SK-N-SH (cell line): Measurements from ENCODE around the gene GRK5. TPM values are rescaled to one million over a fixed set of nuclear protein-coding genes. Genes with fewer than 3 reads are reported as not detected.
A peak's percentile ranks its signal among the peaks of the same experiment; 100 is the strongest.

Source experiments
- CTCF ChIA-PET: fragments of 300-600, 350-600 bp; formaldehyde crosslinking; extraction: SDS; loops from one replicate; lab custom pipeline; 2021; lab: Yijun Ruan, JAX
- POLR2A ChIA-PET: fragments of 350-600 bp; sonication (Branson Sonifier 250); formaldehyde crosslinking; extraction: SDS; loops from one replicate; lab custom pipeline; 2020; ENCODE audit warnings: antibody characterized with exemption, inconsistent platforms; lab: Yijun Ruan, JAX
- DNase-seq: peaks from one replicate; pipeline ENCODE4 v3.0.0; 2012
- H2AFZ ChIP-seq: fragments of 200-600 bp; sonication (generic); 2 replicates; pipeline ENCODE4 v1.8.1; 2016; ENCODE audit warnings: antibody characterized with exemption, mild to moderate bottlenecking, low read depth
- H3F3A ChIP-seq: fragments of 200-600 bp; sonication (generic); replicated peaks from 2 replicates; pipeline ENCODE3; 2016; ENCODE audit warnings: antibody characterized with exemption, mild to moderate bottlenecking; ENCODE audit not compliant: insufficient read depth
- H3K27ac ChIP-seq, 2 experiments: fragments of 200-500 bp in 1 of 2; fragments of 200-600 bp in 1 of 2; sonication (Bioruptor generic) in 1 of 2; sonication (generic), shearing (Covaris generic) in 1 of 2; 2 replicates each; pipeline versions ENCODE4 v1.5.1 to v1.6.1; 2014 to 2016; ENCODE audit warnings: low read depth in 2 of 2, inconsistent platforms in 1 of 2, low read length in 1 of 2, mild to moderate bottlenecking in 1 of 2, mixed read lengths in 1 of 2
- H3K27me3 ChIP-seq: fragments of 200-600 bp; sonication (generic), shearing (Covaris generic); 2 replicates; pipeline ENCODE4 v1.6.1; 2016; ENCODE audit warnings: mixed run types; ENCODE audit not compliant: insufficient read depth
- H3K36me3 ChIP-seq, 2 experiments: fragments of 200-500 bp in 1 of 2; fragments of 200-600 bp in 1 of 2; sonication (Bioruptor generic) in 1 of 2; sonication (generic) in 1 of 2; replicated peaks in 1 of 2; 2 replicates each; pipeline versions ENCODE3 to v1.5.1; 2014 to 2016; ENCODE audit warnings: low read length in 1 of 2, mild to moderate bottlenecking in 1 of 2; ENCODE audit not compliant: insufficient read depth in 2 of 2, control insufficient read depth in 1 of 2
- H3K4me1 ChIP-seq, 2 experiments: fragments of 200-500 bp in 1 of 2; fragments of 200-600 bp in 1 of 2; sonication (Bioruptor generic) in 1 of 2; sonication (generic), shearing (Covaris generic) in 1 of 2; 2 replicates each; pipeline versions ENCODE4 v1.5.1 to v1.6.1; 2014 to 2016; ENCODE audit warnings: low read depth in 1 of 2, low read length in 1 of 2, mixed run types in 1 of 2; ENCODE audit not compliant: insufficient read depth in 2 of 2, control insufficient read depth in 1 of 2
- H3K4me2 ChIP-seq: fragments of 200-600 bp; sonication (generic), shearing (Covaris generic); 2 replicates; pipeline ENCODE4 v1.6.1; 2017; ENCODE audit warnings: mixed run types
- H3K4me3 ChIP-seq, 2 experiments: fragments of 200-500 bp in 1 of 2; fragments of 200-600 bp in 1 of 2; sonication (Bioruptor generic) in 1 of 2; sonication (generic), shearing (Covaris generic) in 1 of 2; 2 replicates each; pipeline versions ENCODE4 v1.5.1 to v1.8.1; 2014 to 2016; ENCODE audit warnings: low read depth in 2 of 2, inconsistent platforms in 1 of 2, low read length in 1 of 2, mild to moderate bottlenecking in 1 of 2, mixed read lengths in 1 of 2, moderate library complexity in 1 of 2
- H3K79me2 ChIP-seq: fragments of 200-600 bp; sonication (generic); 2 replicates; pipeline ENCODE4 v1.8.1; 2017; ENCODE audit warnings: mild to moderate bottlenecking; ENCODE audit not compliant: insufficient read depth
- H3K9ac ChIP-seq: fragments of 200-600 bp; sonication (generic); 2 replicates; pipeline ENCODE4 v1.6.1; 2017; ENCODE audit warnings: mixed run types
- H3K9me2 ChIP-seq: fragments of 200-600 bp; sonication (generic); 2 replicates; pipeline ENCODE4 v1.6.1; 2017; ENCODE audit warnings: mixed run types
- H3K9me3 ChIP-seq: fragments of 200-600 bp; sonication (generic); 2 replicates; pipeline ENCODE4 v1.6.1; 2017; ENCODE audit warnings: mixed run types, mild to moderate bottlenecking, moderate library complexity
- H4K20me1 ChIP-seq: fragments of 200-600 bp; sonication (generic); 2 replicates; pipeline ENCODE4 v1.6.1; 2017; ENCODE audit warnings: mild to moderate bottlenecking, mixed run types; ENCODE audit not compliant: insufficient read depth
- CHD2 ChIP-seq: fragments of 150-350 bp; IDR thresholded peaks from 2 replicates; pipeline ENCODE4 v1.6.1; 2018; ENCODE audit warnings: low read length; ENCODE audit not compliant: partially characterized antibody
- EP300 ChIP-seq, 2 experiments: IDR thresholded peaks; 2 replicates each; pipeline versions ENCODE4 v1.4.0 to v1.6.1; 2012; ENCODE audit warnings: borderline replicate concordance in 1 of 2, low read depth in 1 of 2, low read length in 1 of 2
- EZH2phosphoT487 ChIP-seq: fragments of 200-600 bp; sonication (generic); IDR thresholded peaks from 2 replicates; pipeline ENCODE4 v1.6.1; 2017; ENCODE audit warnings: low read depth, mixed run types, mild to moderate bottlenecking, antibody characterized with exemption, moderate library complexity, borderline replicate concordance
- FOXJ3 ChIP-seq: sonication (generic); formaldehyde crosslinking; IDR thresholded peaks from 2 replicates; pipeline ENCODE4 v1.5.1; 2020; ENCODE audit warnings: mild to moderate bottlenecking, missing genetic modification reagents
- IRF3 ChIP-seq: fragments of 150-350 bp; IDR thresholded peaks from 2 replicates; pipeline ENCODE4 v1.6.1; 2016; ENCODE audit warnings: mild to moderate bottlenecking, low read depth, low read length
- MEF2A ChIP-seq: IDR thresholded peaks from 2 replicates; pipeline ENCODE4 v1.4.0; 2012; ENCODE audit warnings: low read depth, borderline replicate concordance
- MXI1 ChIP-seq: IDR thresholded peaks from 2 replicates; pipeline ENCODE4 v1.6.1; 2012; ENCODE audit warnings: mild to moderate bottlenecking, low read depth, low read length, improper control_type of control experiment
- NFIC ChIP-seq: IDR thresholded peaks from 2 replicates; pipeline ENCODE4 v1.4.0; 2012; ENCODE audit warnings: borderline replicate concordance
- RAD21 ChIP-seq: IDR thresholded peaks from 2 replicates; pipeline ENCODE4 v1.6.1; 2012; ENCODE audit warnings: mild to moderate bottlenecking, low read length
- RCOR1 ChIP-seq: fragments of 150-350 bp; IDR thresholded peaks from 2 replicates; pipeline ENCODE4 v1.6.1; 2017; ENCODE audit warnings: antibody characterized with exemption, low read length
- RXRA ChIP-seq: IDR thresholded peaks from 2 replicates; pipeline ENCODE4 v1.4.0; 2012; ENCODE audit warnings: low read depth, mild to moderate bottlenecking, borderline replicate concordance
- SIN3A ChIP-seq: IDR thresholded peaks from 2 replicates; pipeline ENCODE4 v1.6.1; 2012; ENCODE audit warnings: low read depth, mild to moderate bottlenecking, low read length, moderate library complexity, borderline replicate concordance
- TAF1 ChIP-seq: IDR thresholded peaks from 2 replicates; pipeline ENCODE4 v1.6.1; 2012; ENCODE audit warnings: low read depth, mild to moderate bottlenecking, low read length, moderate library complexity, borderline replicate concordance
- TCF12 ChIP-seq: IDR thresholded peaks from 2 replicates; pipeline ENCODE4 v1.4.0; 2012
- WGBS: methylation state at CpG from one replicate; pipeline ENCODE4 v1.1.6; 2017; ENCODE audit warnings: low lambda C conversion rate; 5-methylcytosine and 5-hydroxymethylcytosine counted together
- polyA plus RNA-seq, 3 experiments: library from polyadenylated mRNA; depleted of rRNA; stranded (reverse); fragments of >200 nt; gene quantifications; 2 replicates each; pipeline ENCODE4 v1.2.3, GENCODE V29; 2012
- TF ChIP-seq, protein P1 (sequence below): fragments of 150-350 bp; IDR thresholded peaks from 2 replicates; pipeline ENCODE4 v1.6.1; 2017; ENCODE audit warnings: antibody characterized with exemption, low read length, low read depth, borderline replicate concordance
- TF ChIP-seq, protein P2 (sequence below): IDR thresholded peaks from 2 replicates; pipeline ENCODE4 v1.4.0; 2012; ENCODE audit warnings: low read depth, borderline replicate concordance
- TF ChIP-seq, protein P3 (sequence below): IDR thresholded peaks from 2 replicates; pipeline ENCODE4 v1.4.0; 2012; ENCODE audit warnings: low read depth

The GRK5 gene
- polyA plus RNA-seq, 1 of the 3 experiments (the other 2 are of a cell fraction), result 12.1 TPM

DNA sequence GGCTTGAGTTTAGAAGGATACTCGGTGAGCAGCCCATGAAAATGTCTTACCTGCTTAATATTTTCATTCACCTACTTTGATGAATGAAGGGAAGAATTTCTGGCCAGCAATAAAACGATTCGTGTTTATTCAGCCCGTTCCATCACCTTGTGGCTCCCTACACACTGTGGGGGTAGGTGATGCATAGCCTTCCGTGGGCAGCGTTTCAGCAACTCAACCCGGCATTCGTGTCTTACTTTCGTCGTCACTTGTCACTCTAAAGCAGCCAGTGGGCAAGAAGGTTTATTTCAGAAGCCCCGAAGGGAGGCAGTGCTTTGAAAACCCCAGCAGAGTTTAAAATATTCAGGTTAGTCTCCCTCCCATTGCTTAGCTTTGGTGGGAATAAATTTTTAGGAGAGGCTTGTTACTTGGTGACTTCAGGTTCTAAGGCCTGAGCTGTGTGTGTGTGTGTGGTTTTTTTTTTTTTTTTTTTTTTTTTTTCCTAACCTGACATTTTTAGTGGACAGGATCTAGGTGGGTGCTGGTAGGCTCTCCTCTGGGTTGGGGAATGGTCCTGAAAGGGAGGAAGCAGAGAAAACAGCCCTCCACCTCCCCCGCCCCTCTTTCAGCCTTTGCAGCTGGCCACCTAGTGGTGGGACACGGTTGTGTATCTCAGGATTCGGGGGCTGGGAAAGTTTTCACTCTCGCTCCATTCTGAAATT is 1.8 kb downstream of the GRK5 start (continued):
- TF ChIP-seq IRF3 (no peak), FOXJ3 (CRISPR knock-in tag) (no peak), EZH2phosphoT487 (no peak), MEF2A (no peak), NFIC (no peak)
- TF ChIP-seq, protein P1, sequence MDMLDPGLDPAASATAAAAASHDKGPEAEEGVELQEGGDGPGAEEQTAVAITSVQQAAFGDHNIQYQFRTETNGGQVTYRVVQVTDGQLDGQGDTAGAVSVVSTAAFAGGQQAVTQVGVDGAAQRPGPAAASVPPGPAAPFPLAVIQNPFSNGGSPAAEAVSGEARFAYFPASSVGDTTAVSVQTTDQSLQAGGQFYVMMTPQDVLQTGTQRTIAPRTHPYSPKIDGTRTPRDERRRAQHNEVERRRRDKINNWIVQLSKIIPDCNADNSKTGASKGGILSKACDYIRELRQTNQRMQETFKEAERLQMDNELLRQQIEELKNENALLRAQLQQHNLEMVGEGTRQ, result no peak
- TF ChIP-seq, protein P2, sequence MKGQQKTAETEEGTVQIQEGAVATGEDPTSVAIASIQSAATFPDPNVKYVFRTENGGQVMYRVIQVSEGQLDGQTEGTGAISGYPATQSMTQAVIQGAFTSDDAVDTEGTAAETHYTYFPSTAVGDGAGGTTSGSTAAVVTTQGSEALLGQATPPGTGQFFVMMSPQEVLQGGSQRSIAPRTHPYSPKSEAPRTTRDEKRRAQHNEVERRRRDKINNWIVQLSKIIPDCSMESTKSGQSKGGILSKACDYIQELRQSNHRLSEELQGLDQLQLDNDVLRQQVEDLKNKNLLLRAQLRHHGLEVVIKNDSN, result no peak
- TF ChIP-seq, protein P3, sequence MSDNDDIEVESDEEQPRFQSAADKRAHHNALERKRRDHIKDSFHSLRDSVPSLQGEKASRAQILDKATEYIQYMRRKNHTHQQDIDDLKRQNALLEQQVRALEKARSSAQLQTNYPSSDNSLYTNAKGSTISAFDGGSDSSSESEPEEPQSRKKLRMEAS, result no peak
- TF ChIP-seq, all 33 proteins: peak for 9

- POLR2A ChIA-PET, result interaction anchor here (0.7 to 1.1 kb wide), 3 partner anchors 13 to 78 kb away, joined by 3 to 4 read pairs (median 3); no protein-coding TSS in a partner anchor
- H3K4me1 ChIP-seq, result peaks cover 29 to 45% of the 10 kb centered on the region in 2 experiments
These were observed 2.5 kb downstream of the GRK5 start for GRCh38 chr10:119209736-119210355.

More at GRCh38 chr10:119209736-119210355, 2.5 kb downstream of the GRK5 start:
- WGBS, result 20% methylated on average over 9 of the region's 9 CpGs
- CTCF ChIA-PET, result interaction anchor here (0.7 to 15.4 kb wide), 36 partner anchors 8 to 542 kb away, joined by 3 to 505 read pairs (median 4); no protein-coding TSS in a partner anchor
- peaks cover 30% of the 10 kb centered on the region for H3F3A ChIP-seq
- peak overlapping the region; percentile 52 for H2AFZ ChIP-seq
- H3K36me3 ChIP-seq, result no peaks in the 10 kb centered on the region
- no peaks in the 10 kb centered on the region for H3K9me3 ChIP-seq
- peak overlapping the region; percentile 91 for H3K4me3 ChIP-seq
- no peaks in the 10 kb centered on the region for H4K20me1 ChIP-seq
- H3K27ac ChIP-seq, result peak overlapping the region; percentile 67 to 98
- no peaks in the 10 kb centered on the region for H3K9me2 ChIP-seq
- H3K4me2 ChIP-seq, result peak overlapping the region; percentile 97
- H3K9ac ChIP-seq, result peak overlapping the region; percentile 74; the same call in 1 of the 2 replicates
- no peak for DNase-seq
- no peaks in the 10 kb centered on the region for H3K27me3 ChIP-seq
- TF ChIP-seq MXI1 (peak; percentile 8; the same call in 1 of the 2 replicates), EP300 (IDR thresholded peaks at IDR 0.05; ENCODE audit: borderline replicate concordance in 1 of 2, low read depth in 1 of 2, low read length in 1 of 2) (no peak), RAD21 (peak; percentile 12), TAF1 (no peak), RCOR1 (no peak), CHD2 (no peak), RXRA (0 out of 2 replicates have a peak, but pooled peaks have one; percentile 1), SIN3A (no peak), TCF12 (no peak)
- TF ChIP-seq, all 33 proteins: peak for 3
- peaks cover 57% of the 10 kb centered on the region for H3K79me2 ChIP-seq
